Measurements from ENCODE around the gene FOXL1. TPM values are rescaled to one million over a fixed set of nuclear protein-coding genes. Genes with fewer than 3 reads are reported as not detected.

FOXL1 gene
- total and polyA plus RNA-seq, 12 donors = 0.18 to 2.1 (median 0.69) TPM

GRCh38 chr16:86573215-86573614, 5.1 kb upstream of the FOXL1 start:
- no peaks in the 10 kb centered on the region for H3K9me3 ChIP-seq (replicated peaks in 1 of 3)
- H3K27ac ChIP-seq = peak overlapping the region in 2 of 5 donors; percentile 17 to 67
- no peaks in the 10 kb centered on the region for H3K4me1 ChIP-seq (replicated peaks in 1 of 2)
- TF ChIP-seq CTCF (IDR thresholded peaks at IDR 0.05) (no peak), POLR2A (IDR thresholded peaks at IDR 0.05) (no peak)
- 40 to 49% (median 44%) methylated on average over 7 to 8 of the region's 8 CpGs for WGBS, 4 donors
- intact Hi-C loops (cut with DNase I) = loop anchor here in 1 of 2 donors (5.0 kb wide), 1 partner anchor 484 kb away; no protein-coding TSS in a partner anchor
- no peaks in the 10 kb centered on the region for H3K36me3 ChIP-seq (replicated peaks in 1 of 2)
- DNase-seq = no peak
- peaks cover 64% of the 10 kb centered on the region for H3K27me3 ChIP-seq
- H3K4me3 ChIP-seq = no peak overlapping the region

- no peaks in the 10 kb centered on the region for H3K9me3 ChIP-seq (replicated peaks in 1 of 3)
- no peak for TF ChIP-seq POLR2A (IDR thresholded peaks at IDR 0.05)
- TF ChIP-seq CTCF (IDR thresholded peaks at IDR 0.05) = no peak
- H3K27ac ChIP-seq = peak overlapping the region in 2 of 5 donors; percentile 47 to 67
- H3K4me3 ChIP-seq = no peak overlapping the region
- no peaks in the 10 kb centered on the region for H3K4me1 ChIP-seq (replicated peaks in 1 of 2)
- 45 to 58% (median 53%) methylated on average over 10 to 13 of the region's 13 CpGs for WGBS, 4 donors
- intact Hi-C loops (cut with DNase I) = loop anchor here in 1 of 2 donors (5.0 kb wide), 1 partner anchor 483 kb away; no protein-coding TSS in a partner anchor
- DNase-seq = no peak
- peaks cover 64% of the 10 kb centered on the region for H3K27me3 ChIP-seq
- no peaks in the 10 kb centered on the region for H3K36me3 ChIP-seq (replicated peaks in 1 of 2)
Measured at GRCh38 chr16:86573646-86574508, 4.5 kb upstream of the FOXL1 start.

DNA sequence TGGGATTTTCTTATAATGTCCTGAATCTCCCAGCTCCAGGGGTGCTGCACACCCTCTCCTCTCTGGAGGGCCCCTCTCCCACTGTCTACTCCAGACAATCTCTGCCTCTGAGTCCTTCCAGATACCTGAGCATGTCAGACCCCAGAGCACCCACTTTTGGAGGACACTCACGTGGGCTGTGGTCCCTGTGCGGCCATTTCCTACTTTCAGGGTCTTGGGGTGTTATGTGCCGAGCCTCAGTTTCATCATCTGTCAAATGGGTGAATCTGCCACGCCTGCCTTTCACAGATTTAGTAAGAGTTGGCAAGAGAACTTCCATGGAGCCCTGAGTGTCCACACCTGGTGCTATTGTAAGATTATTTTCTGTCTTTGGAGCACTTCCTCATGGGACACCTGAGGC, 3.7 kb upstream of the FOXL1 start:
- peaks cover 64% of the 10 kb centered on the region for H3K27me3 ChIP-seq
- 24 to 67% (median 53%) methylated on average over 4 of the region's 4 CpGs for WGBS, 4 donors
- H3K4me3 ChIP-seq = no peak overlapping the region
- no peaks in the 10 kb centered on the region for H3K36me3 ChIP-seq (replicated peaks in 1 of 2)
- DNase-seq = no peak
- intact Hi-C loops (cut with DNase I) = loop anchor here in 1 of 2 donors (5.0 kb wide), 1 partner anchor 483 kb away; no protein-coding TSS in a partner anchor
- H3K4me1 ChIP-seq (replicated peaks in 1 of 2) = no peaks in the 10 kb centered on the region
- peak overlapping the region in 2 of 5 donors; percentile 47 to 67 for H3K27ac ChIP-seq
- H3K9me3 ChIP-seq (replicated peaks in 1 of 3) = no peaks in the 10 kb centered on the region
- TF ChIP-seq CTCF (IDR thresholded peaks at IDR 0.05) (no peak), POLR2A (IDR thresholded peaks at IDR 0.05) (no peak)

DNA sequence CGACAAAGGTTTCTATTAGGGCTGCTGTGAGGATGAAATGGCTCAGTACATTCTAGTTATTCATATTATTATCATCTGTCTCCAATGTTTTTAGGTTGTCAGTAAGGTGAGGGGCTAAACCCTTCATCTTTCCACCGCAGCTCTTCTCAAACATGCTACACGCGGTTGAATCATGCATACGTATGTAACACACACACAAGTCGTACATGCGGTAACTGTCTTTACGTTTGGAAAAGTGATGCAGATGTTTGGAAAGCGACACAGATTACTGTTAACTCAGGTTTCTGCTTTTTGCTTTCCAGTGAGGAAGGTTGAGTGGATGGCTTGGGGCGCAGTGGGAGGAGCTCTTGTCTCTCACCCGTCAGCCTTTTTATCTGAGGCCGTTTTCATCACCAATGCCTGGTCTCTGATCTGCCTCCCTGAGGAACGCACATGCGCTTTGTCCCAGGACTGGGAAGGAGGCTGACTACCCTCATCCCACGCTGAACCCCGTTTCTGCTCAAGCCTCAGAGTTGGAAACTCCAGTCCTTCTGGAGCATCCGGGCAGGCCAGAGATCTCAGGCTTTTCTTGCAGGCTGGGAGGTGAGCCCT, 3.2 kb upstream of the FOXL1 start:
- H3K4me1 ChIP-seq (replicated peaks in 1 of 2) = no peaks in the 10 kb centered on the region
- TF ChIP-seq POLR2A (IDR thresholded peaks at IDR 0.05) (no peak), CTCF (IDR thresholded peaks at IDR 0.05) (no peak)
- DNase-seq = no peak
- intact Hi-C loops (cut with DNase I) = no loop called here
- peak overlapping the region in 2 of 5 donors; percentile 47 to 67 for H3K27ac ChIP-seq
- 48 to 55% (median 53%) methylated on average over 17 of the region's 17 CpGs for WGBS, 4 donors
- no peaks in the 10 kb centered on the region for H3K9me3 ChIP-seq (replicated peaks in 1 of 3)
- no peaks in the 10 kb centered on the region for H3K36me3 ChIP-seq (replicated peaks in 1 of 2)
- peak overlapping the region in 1 of 4 donors; percentile 31 for H3K4me3 ChIP-seq
- peaks cover 64% of the 10 kb centered on the region for H3K27me3 ChIP-seq
